ENCODE results near the gene COPS7B. TPM values are rescaled to one million over a fixed set of nuclear protein-coding genes. Genes with fewer than 3 reads are reported as not detected.

COPS7B gene
- total RNA-seq, 1 experiment from 2014 or later, result 61.4 TPM

- no peak overlapping the region for H3K14ac ChIP-seq (ENCODE audit: insufficient read depth, low read length)
- no peak overlapping the region for H2AK5ac ChIP-seq (ENCODE audit: insufficient read length, low read length)
- H3K23ac ChIP-seq (ENCODE audit: insufficient read length, low read depth, low read length), result no peak overlapping the region
- Mint-ChIP-seq H3K4me3 (peak overlapping the region; percentile 94 to 97), H3K9me3 (no peaks in the 10 kb centered on the region), H3K27ac (no peak overlapping the region), H3K4me1 (peaks cover 18 to 29% of the 10 kb centered on the region in 2 experiments), H3K27me3 (ENCODE audit: low read depth) (peaks cover 4% of the 10 kb centered on the region; the same call in 1 of the 2 replicates), H3K36me3 (ENCODE audit: insufficient read depth in 1 of 3, low read depth in 3 of 3) (no peaks in the 10 kb centered on the region)
- H3K27me3 ChIP-seq (ENCODE audit: insufficient read depth, low read length), result no peaks in the 10 kb centered on the region
- peaks cover 5% of the 10 kb centered on the region for H3K23me2 ChIP-seq (ENCODE audit: insufficient read length, low read depth, low read length, poor library complexity, severe bottlenecking)
- H4K20me1 ChIP-seq (ENCODE audit: control insufficient read depth, insufficient read depth, insufficient read length), result no peaks in the 10 kb centered on the region
- H3K79me2 ChIP-seq (ENCODE audit: insufficient read depth, low read length), result no peaks in the 10 kb centered on the region
- no peak overlapping the region for H2BK15ac ChIP-seq (ENCODE audit: low read depth, low read length)
- no peak overlapping the region for H4K5ac ChIP-seq (ENCODE audit: insufficient read length, low read depth, low read length)
- H3K4me1 ChIP-seq (ENCODE audit: insufficient read depth, low read length), result no peaks in the 10 kb centered on the region
- no peak overlapping the region for H3K9ac ChIP-seq (ENCODE audit: extremely low read depth, insufficient read length, low read length)
- no peaks in the 10 kb centered on the region for H3K79me1 ChIP-seq (ENCODE audit: insufficient read depth, low read depth, low read length, poor library complexity, severe bottlenecking)
- DNase-seq, result peak; percentile 59
- no peak overlapping the region for H2BK20ac ChIP-seq (ENCODE audit: low read depth, low read length, poor library complexity, severe bottlenecking)
- no peak overlapping the region for H3K27ac ChIP-seq (ENCODE audit: insufficient read length, low read depth, low read length)
- no peak overlapping the region for H2BK120ac ChIP-seq (ENCODE audit: low read depth, low read length, poor library complexity, severe bottlenecking)
- no peak overlapping the region for H3T11ph ChIP-seq (ENCODE audit: low read length)
- no peaks in the 10 kb centered on the region for H3K9me3 ChIP-seq (ENCODE audit: control insufficient read depth, low read depth, low read length)
- H2BK12ac ChIP-seq (ENCODE audit: insufficient read length, low read depth, low read length), result no peak overlapping the region
- H3K4me2 ChIP-seq (ENCODE audit: insufficient read depth, insufficient read length, low read length), result peak overlapping the region; percentile 96
- no peak overlapping the region for H4K8ac ChIP-seq (replicated peaks; ENCODE audit: insufficient read length, low read depth, low read length)
- H2BK5ac ChIP-seq (ENCODE audit: insufficient read length, low read length), result no peak overlapping the region
- H2AFZ ChIP-seq (ENCODE audit: low read length), result no peak overlapping the region
- TF ChIP-seq CTCF (conservative IDR thresholded peaks at IDR 0.05), result no peak
- H3K56ac ChIP-seq (ENCODE audit: insufficient read length, low read depth, low read length), result no peak overlapping the region
- H3K18ac ChIP-seq (ENCODE audit: insufficient read length, low read depth, low read length), result no peak overlapping the region
- no CpG with 5 or more reads among the region's 51 CpGs for WGBS (ENCODE audit: extremely low coverage, insufficient read length, low lambda C conversion rate)
- H4K91ac ChIP-seq (ENCODE audit: insufficient read length, low read depth, low read length), result no peak overlapping the region
- H3K4ac ChIP-seq (ENCODE audit: low read depth, low read length), result no peak overlapping the region
These were observed 5.9 kb upstream of the COPS7B start for GRCh38 chr2:231780123-231780908.

Measured in H9 (cell line).